DOHH2 (cell line): ENCODE results near the gene STXBP2.

Experiments used
- H3F3A ChIP-seq: fragments of 200-600 bp; sonication (generic), shearing (Covaris generic); 2 replicates; pipeline ENCODE4 v1.6.0; 2016; ENCODE audit warnings: antibody characterized with exemption, mild to moderate bottlenecking; ENCODE audit not compliant: control insufficient read depth, insufficient read depth
- H3K27ac ChIP-seq: fragments of 200-600 bp; sonication (generic); 2 replicates; pipeline ENCODE4 v1.5.1; 2014; ENCODE audit warnings: low read depth, mild to moderate bottlenecking, low read length, moderate library complexity
- H3K27me3 ChIP-seq: fragments of 200-600 bp; sonication (generic); 2 replicates; pipeline ENCODE4 v1.6.1; 2014; ENCODE audit warnings: mild to moderate bottlenecking, low read length, mixed read lengths; ENCODE audit not compliant: control insufficient read depth
- H3K36me3 ChIP-seq: fragments of 200-600 bp; sonication (generic); 2 replicates; pipeline ENCODE4 v1.6.1; 2014; ENCODE audit warnings: mild to moderate bottlenecking, low read length, moderate library complexity, mixed read lengths; ENCODE audit not compliant: control insufficient read depth
- H3K4me1 ChIP-seq: fragments of 200-600 bp; sonication (generic); 2 replicates; pipeline ENCODE4 v1.6.1; 2014; ENCODE audit warnings: mild to moderate bottlenecking, low read length, mixed read lengths; ENCODE audit not compliant: control insufficient read depth
- H3K4me2 ChIP-seq: fragments of 200-600 bp; sonication (generic); 2 replicates; pipeline ENCODE4 v1.6.0; 2014; ENCODE audit warnings: mild to moderate bottlenecking, low read length, moderate library complexity
- H3K4me3 ChIP-seq: fragments of 200-600 bp; sonication (generic); 2 replicates; pipeline ENCODE4 v1.5.1; 2014; ENCODE audit warnings: mild to moderate bottlenecking, low read length, mixed read lengths
- H3K79me2 ChIP-seq: fragments of 200-600 bp; sonication (generic); 2 replicates; pipeline ENCODE4 v1.6.1; 2014; ENCODE audit warnings: mild to moderate bottlenecking, low read length, mixed read lengths; ENCODE audit not compliant: control insufficient read depth
- H3K9me2 ChIP-seq: fragments of 200-600 bp; sonication (generic); replicated peaks from 2 replicates; pipeline ENCODE4 v1.6.1; 2014; ENCODE audit warnings: mild to moderate bottlenecking, low read length, mixed read lengths; ENCODE audit not compliant: control insufficient read depth
- H3K9me3 ChIP-seq: fragments of 200-600 bp; sonication (generic); 2 replicates; pipeline ENCODE4 v1.6.1; 2014; ENCODE audit warnings: antibody characterized with exemption, low read length, mixed read lengths; ENCODE audit not compliant: control insufficient read depth, insufficient read depth
- H4K20me1 ChIP-seq: fragments of 200-600 bp; sonication (generic); 2 replicates; pipeline ENCODE4 v1.6.0; 2014; ENCODE audit warnings: low read depth, mild to moderate bottlenecking, antibody characterized with exemption, low read length, moderate library complexity; ENCODE audit not compliant: control insufficient read depth, insufficient read depth
- EZH2phosphoT487 ChIP-seq: fragments of 200-600 bp; sonication (generic); IDR thresholded peaks from 2 replicates; pipeline ENCODE4 v1.6.1; 2017; ENCODE audit warnings: borderline replicate concordance, mild to moderate bottlenecking, antibody characterized with exemption, low read length, moderate library complexity, mixed read lengths
- TF ChIP-seq, protein P1 (sequence below): fragments of 200-600 bp; sonication (generic); IDR thresholded peaks from one replicate; pipeline ENCODE4 v1.5.1; 2014; ENCODE audit warnings: antibody characterized with exemption, mild to moderate bottlenecking, low read depth, low read length; ENCODE audit not compliant: poor library complexity, severe bottlenecking

Gene STXBP2

DNA sequence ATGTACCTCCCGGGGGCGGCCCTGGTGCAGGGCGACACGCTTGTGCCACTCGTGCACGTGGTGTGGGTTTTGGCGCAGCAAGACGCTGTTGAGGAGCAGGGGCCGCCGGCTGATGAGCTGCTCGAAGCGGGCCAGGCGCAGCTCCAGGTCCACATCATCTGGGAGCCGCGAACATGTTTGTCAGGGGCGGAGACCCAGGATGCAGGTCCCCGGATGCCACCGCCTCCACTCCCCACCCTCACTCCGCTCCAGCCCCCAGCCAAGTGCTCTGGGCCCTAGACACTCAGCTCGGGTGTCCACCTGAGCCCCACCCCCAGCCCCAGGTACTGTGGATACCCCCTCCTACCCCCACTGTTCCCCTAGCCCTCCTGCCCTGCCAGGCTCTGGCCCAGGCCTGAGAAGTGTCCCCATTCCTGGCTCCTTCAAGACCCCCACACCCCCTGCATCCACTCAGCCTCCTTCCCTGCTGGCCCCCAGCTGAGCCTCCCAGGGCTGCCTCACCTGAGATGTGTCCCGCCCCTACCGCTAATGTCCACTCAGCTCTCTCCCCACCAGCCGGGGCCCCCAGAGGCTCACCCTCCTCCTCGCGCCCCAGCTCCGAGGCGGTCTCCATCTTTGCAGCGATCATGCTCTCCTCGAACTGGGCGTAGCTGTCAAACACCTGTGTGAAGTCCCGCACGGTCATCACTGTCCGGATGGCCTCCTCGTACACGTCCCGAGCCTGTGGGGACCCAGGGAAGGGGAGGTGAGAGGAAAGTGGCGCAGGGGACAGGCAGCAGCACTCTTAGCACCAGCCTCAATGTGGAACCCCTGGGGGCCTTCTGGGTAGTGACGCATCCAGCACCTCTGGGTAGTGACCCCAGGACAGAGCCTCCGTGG is 12.9 kb upstream of the STXBP2 start:
- Histone ChIP-seq H3K4me1 (peaks cover 11% of the 10 kb centered on the region), H3K27ac (no peak overlapping the region), H3K9me2 (no peaks in the 10 kb centered on the region), H4K20me1 (no peaks in the 10 kb centered on the region), H3K36me3 (peaks cover 56% of the 10 kb centered on the region), H3K4me3 (no peak overlapping the region), H3F3A (no peaks in the 10 kb centered on the region), H3K4me2 (no peak overlapping the region), H3K27me3 (no peaks in the 10 kb centered on the region), H3K9me3 (no peaks in the 10 kb centered on the region), H3K79me2 (peaks cover 30% of the 10 kb centered on the region)
- TF ChIP-seq, protein P1, sequence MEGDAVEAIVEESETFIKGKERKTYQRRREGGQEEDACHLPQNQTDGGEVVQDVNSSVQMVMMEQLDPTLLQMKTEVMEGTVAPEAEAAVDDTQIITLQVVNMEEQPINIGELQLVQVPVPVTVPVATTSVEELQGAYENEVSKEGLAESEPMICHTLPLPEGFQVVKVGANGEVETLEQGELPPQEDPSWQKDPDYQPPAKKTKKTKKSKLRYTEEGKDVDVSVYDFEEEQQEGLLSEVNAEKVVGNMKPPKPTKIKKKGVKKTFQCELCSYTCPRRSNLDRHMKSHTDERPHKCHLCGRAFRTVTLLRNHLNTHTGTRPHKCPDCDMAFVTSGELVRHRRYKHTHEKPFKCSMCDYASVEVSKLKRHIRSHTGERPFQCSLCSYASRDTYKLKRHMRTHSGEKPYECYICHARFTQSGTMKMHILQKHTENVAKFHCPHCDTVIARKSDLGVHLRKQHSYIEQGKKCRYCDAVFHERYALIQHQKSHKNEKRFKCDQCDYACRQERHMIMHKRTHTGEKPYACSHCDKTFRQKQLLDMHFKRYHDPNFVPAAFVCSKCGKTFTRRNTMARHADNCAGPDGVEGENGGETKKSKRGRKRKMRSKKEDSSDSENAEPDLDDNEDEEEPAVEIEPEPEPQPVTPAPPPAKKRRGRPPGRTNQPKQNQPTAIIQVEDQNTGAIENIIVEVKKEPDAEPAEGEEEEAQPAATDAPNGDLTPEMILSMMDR: no peak
- no peak for TF ChIP-seq EZH2phosphoT487

DNA sequence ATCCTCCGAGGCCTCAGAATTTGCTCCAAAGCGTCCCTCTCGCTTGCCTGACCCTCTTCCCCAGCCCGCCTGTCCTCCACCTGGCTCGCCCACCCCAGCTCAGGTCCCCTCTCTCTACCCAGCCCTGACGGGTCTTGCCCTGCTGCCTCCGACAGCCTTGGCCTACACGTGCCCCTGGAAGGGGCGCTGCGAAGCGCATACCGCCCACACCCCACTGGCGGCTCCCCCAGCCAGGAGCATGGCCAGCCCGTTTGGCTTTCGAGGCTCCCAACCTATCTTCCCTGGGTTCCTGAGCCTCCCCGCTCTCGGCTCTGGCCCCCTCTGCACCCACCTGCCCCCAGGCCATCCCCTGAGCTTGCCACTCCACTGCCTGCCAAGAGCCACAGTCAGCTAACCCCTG is 12.1 kb upstream of the STXBP2 start:
- H3K4me1 ChIP-seq: peaks cover 11% of the 10 kb centered on the region
- H3K79me2 ChIP-seq: peaks cover 37% of the 10 kb centered on the region
- TF ChIP-seq, protein P1: no peak
- TF ChIP-seq EZH2phosphoT487: no peak
- H3K9me2 ChIP-seq: no peaks in the 10 kb centered on the region
- peaks cover 53% of the 10 kb centered on the region for H3K36me3 ChIP-seq
- H3K4me3 ChIP-seq: no peak overlapping the region
- no peaks in the 10 kb centered on the region for H4K20me1 ChIP-seq
- H3F3A ChIP-seq: no peaks in the 10 kb centered on the region
- H3K9me3 ChIP-seq: no peaks in the 10 kb centered on the region
- no peak overlapping the region for H3K4me2 ChIP-seq
- H3K27ac ChIP-seq: no peak overlapping the region
- no peaks in the 10 kb centered on the region for H3K27me3 ChIP-seq

DNA sequence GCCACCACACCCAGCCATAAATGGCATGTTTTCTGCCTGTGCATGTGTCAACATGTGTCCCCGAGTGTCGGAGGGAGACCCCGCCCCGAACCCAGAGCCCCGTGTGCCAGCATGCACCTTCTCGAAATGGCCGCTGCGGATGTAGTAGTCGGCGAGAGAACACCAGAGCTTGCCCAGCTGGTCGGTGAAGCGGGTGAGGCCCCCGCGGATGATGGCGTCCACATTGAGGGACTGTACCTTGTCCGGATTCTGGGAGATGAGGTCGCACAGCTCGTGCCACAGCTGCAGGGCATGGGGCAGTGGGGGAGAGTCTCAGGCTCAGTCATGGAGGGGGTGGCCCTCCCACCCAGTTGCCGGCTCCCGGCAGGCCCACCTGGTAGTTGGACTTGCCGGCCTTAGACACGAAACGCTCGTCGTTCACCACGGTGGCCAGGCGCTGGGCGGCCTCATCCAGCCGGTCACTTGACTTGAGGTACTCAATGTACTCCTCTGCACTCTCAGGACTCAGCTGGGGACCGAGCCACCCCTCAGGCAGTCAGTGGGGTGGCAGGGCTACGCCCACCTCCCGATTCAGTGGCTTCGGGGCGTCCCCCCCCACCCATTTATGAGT is 11.0 kb upstream of the STXBP2 start:
- peaks cover 48% of the 10 kb centered on the region for H3K36me3 ChIP-seq

More for the DNA sequence above, 11.0 kb upstream of the STXBP2 start:
- H3K79me2 ChIP-seq: peaks cover 48% of the 10 kb centered on the region
- no peak overlapping the region for H3K4me2 ChIP-seq
- H3F3A ChIP-seq: no peaks in the 10 kb centered on the region
- no peaks in the 10 kb centered on the region for H3K27me3 ChIP-seq
- no peaks in the 10 kb centered on the region for H4K20me1 ChIP-seq
- no peak overlapping the region for H3K4me3 ChIP-seq
- TF ChIP-seq, protein P1: no peak
- TF ChIP-seq EZH2phosphoT487: no peak
- peaks cover 18% of the 10 kb centered on the region for H3K4me1 ChIP-seq
- H3K9me2 ChIP-seq: no peaks in the 10 kb centered on the region
- no peak overlapping the region for H3K27ac ChIP-seq
- H3K9me3 ChIP-seq: no peaks in the 10 kb centered on the region
